Measurements from ENCODE around the gene PNRC1.
"Not testable (repeated sequence)": the region's sequence is repeated elsewhere in the genome, so short reads cannot be mapped to it uniquely, and the experiment has no call there.

Gene PNRC1

DNA sequence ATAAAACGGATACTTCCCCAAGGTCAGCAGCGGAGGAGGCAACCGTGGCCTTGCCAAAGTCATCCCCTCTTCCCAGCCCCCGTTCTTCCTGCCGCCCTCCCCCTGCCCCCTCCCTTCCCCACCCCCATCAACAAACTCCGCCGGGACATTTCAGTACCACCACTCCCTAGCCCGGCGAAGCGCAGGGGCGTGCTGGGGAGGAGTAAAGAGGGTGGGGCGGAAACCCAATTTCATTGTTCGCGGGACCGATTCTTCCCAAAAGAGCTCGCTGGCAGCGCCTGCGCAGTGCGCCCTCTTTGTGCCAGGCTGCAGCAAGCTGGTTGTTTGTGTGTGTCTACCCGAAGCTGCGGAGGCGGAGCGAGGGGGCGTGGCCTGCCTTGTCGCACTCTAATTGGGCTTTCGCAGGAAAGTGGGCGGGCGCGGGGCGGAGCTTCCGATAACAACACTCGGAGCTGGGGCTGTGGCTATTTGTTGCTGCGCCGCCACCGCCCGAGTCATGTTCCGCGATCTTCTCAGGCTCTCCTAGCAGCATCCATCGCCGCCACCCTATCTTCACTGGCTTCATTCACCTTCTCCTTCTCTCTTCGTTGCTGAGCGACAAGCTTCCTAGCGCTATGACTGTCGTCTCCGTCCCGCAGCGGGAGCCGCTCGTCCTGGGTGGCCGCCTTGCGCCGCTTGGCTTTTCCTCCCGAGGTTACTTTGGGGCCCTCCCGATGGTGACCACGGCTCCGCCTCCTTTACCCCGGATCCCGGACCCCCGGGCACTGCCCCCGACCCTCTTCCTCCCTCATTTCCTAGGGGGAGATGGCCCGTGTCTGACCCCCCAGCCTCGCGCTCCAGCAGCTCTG is at the start of gene PNRC1:
Gene PNRC1 (plus strand): TSS at position 471 of the 848 bp plus-strand sequence. CDS start 144 bp downstream, at position 615.
- peak; percentile 99 for DNase-seq

DNA sequence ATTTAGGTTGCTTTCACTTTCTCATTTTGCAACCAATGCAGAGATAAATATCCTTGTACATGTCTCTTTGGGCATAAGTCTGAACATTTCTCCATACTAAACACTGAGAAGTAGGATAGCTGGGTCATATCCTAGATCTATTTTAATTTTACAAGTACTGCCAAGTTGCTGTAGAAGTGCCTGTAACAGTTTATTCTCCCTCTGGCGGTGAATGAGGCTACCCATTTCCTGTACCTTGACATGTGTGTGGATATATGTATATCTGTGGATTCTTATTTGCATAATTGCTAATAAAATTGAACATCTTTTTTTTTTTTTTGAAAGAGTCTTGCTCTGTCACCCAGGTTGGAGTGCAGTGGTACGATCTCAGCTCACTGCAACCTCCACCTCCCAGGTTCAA is 48.0 kb upstream of the PNRC1 start:
- peak in 1 of 2 experiments; percentile 14 for DNase-seq

DNA sequence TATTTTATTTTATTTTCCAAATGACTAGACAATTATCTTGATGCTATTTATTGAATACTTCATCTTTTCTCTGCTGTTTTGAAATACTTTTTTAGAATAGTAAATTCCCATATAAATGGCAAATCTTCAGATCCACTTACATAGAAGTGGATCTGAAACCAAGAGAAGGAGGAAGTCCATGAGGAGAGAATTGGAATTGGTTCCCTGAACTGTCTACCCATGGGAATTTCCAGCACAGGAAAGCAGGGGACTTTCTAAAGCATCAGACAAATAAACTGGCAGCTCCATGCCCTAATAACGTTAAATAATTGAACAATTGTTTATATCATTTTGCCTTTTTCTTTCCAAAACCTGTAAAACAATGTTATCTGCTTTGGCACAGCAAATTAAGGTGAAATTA is 47.1 kb upstream of the PNRC1 start:
- DNase-seq, result no peak

GRCh38 chr6:89034116-89034515 is 46.4 kb upstream of the PNRC1 start:
- not testable (repeated sequence) for DNase-seq

DNA sequence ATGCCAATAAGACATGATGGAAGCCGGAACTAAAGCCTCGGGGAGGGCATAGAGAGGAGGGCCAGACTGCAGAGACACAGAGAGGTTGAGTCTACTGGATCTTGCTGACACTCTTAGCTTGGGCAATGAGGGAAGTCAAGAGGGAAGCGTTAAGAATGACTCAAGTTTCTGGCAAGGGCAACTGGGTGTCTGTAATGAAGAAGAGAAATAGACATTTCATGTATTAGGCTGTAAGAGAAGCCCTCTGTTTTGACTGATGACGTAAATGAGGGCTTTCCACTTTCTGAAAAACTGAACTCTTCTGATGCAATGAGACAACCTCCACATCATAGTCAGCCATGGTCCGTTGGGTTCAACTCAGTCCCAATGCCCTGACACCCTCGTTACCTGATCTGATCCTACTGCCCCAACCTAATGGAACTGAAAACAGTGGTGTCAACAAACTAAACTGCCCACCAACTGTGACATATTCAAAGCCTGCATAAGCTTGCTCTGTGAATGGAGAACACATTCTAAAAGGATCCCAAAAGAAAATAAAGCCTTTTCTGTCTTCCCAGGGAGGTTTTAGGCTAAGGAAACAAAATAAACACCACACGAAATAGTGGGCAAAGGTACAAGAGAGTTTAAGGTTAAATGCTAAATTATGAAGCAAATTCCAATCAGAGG is 45.8 kb upstream of the PNRC1 start:
- DNase-seq, result peak; percentile 100

- no peak for DNase-seq
Measured at GRCh38 chr6:89035252-89036101, 45.1 kb upstream of the PNRC1 start.

GRCh38 chr6:89037141-89037900 is 43.2 kb upstream of the PNRC1 start:
- no peak for DNase-seq

- DNase-seq, result not testable (repeated sequence)
Measured at GRCh38 chr6:89037901-89038293, 42.7 kb upstream of the PNRC1 start.

DNA sequence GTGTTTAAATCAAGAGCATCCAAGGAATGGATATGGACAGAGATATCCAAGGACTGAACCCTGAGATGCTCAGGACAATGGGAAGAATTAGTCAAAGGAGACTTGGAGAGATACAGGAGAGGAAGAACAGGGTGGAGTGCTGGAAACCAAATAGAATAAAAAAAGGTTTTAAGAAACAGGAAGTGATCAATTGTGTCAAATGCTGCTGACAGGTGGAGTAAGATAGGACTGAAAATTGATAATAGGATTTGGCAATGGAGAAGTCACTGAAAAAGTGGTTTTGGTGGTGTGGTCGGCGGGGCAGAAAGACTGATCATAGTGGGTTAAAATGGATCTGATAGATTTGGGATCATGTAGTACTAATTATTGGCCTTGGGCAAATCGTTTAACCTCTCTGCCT is 37.9 kb upstream of the PNRC1 start:
- no peak for DNase-seq

GRCh38 chr6:89044328-89045010 is 36.1 kb upstream of the PNRC1 start:
- no peak for DNase-seq

GRCh38 chr6:89045011-89045387 is 35.6 kb upstream of the PNRC1 start:
- DNase-seq, result peak; percentile 85 to 90

GRCh38 chr6:89045576-89045975 is 35.0 kb upstream of the PNRC1 start:
- DNase-seq, result no peak

DNA sequence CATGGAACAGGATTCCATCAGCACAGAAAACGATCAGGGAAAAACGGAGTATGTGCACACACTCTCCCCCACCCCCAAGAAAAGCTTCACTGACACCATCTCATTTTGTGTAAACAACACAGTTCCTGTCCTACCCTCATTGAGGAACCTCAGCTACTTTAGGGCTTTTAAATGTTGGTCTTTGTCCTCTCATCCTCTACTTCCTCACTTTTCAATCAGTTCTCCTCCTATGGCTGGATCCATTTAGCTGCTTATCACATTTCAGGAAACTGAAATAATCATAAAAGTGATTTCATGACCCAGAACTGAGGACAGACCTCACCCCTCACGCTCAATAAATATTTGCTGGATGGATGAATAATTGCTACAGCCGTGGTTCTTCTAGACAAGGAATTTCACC is 33.1 kb upstream of the PNRC1 start:
- DNase-seq, result no peak

- DNase-seq, result no peak
Measured at GRCh38 chr6:89048288-89048923, 32.1 kb upstream of the PNRC1 start.

DNA sequence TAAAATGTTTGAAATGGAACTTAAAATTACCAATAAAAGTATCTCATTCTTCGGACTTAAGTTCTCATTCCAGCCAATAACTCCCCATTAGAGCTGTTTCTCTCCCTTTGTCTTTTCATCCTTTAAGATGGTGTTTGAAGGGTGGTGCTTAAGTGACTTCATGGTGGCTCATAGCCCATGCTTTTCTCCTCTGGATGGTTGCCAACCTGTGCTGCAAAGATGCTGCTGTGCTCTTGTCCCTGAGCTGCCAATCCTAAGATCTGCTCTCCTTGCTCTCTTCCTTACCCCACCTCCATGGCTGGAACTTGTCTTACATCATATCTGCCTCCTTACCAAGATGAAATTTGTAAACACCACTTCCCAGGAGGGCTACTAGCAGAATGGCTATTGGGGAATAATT is 31.6 kb upstream of the PNRC1 start:
- DNase-seq, result no peak

DNA sequence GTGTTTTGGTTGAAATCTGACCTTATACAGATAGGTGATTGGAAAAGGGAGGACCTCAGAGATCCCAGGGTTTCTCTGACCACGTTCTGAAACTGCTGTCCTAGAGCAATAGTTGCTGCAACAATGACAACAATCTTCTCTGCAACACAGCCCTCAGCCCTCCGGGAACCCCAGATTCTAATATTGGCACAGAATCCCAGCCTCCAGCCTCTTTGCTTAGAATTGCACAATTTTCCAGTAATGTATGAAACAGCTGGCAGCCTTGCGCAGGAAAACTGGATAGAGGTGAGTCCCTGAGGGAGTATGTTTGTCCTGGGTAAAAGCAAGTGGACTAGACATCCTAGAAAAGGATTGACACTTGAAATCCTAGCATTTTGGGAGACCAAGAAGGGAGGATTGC is 30.4 kb upstream of the PNRC1 start:
- no peak for DNase-seq

DNA sequence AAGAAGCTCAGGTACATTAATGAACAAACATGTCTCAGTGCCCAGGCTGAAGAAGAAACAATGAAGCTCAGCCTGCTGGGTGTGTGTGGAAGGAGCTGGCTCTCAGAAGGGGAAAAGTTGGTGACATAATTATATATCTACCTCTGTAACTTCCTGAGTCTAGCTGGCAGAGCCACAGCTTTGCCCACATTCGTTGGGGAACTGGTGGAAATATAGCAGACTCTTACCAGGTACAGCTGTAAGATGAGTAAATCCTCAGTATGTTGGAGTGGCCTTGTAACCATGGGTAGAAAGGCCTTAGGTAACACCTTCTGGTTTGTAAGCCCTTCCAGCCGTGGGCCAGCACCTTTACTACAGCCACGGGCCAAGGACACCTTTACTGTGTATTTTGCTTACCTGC is 29.9 kb upstream of the PNRC1 start:
- DNase-seq, result peak; percentile 72 to 74

- DNase-seq, result no peak
Measured at GRCh38 chr6:89051676-89052075, 28.9 kb upstream of the PNRC1 start.

DNA sequence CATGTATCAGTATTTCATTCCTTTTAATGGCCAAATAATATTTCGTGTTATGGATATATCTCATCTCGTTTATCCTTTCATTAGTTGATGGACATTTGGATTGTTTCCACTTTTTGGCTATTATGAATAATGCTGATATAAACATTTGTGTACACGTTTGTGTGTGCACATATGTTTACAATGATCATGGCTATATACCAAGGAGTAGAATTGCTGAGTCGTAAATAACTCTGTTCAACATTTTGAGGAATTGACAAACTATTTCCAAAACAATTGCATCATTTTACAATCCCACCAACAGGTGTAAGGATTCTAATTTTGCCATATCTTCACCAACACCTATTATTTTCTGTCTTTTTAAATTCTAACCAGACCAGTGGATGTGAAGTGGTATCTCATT is 26.3 kb upstream of the PNRC1 start:
- no peak for DNase-seq

DNA sequence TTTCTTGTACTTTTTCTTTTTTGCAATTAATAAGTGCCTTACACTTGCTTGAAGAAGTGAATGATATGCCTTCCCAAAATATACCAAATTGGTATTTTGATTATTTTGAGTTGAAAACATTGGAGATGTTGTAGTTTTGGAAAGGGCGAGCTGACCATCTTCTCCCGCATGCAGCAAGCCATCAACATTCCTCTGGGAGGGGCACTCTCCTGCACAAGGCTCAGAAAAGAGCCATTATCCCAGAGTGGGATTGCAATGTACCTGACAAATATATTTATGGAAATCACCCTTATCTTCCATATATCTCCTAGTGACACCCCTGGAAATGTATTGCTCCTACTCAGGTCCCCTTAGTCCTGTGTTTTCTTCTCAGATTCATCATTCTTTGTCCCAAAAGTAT is 22.8 kb upstream of the PNRC1 start:
- DNase-seq, result no peak

- DNase-seq, result no peak
Measured at GRCh38 chr6:89058627-89059026, 21.9 kb upstream of the PNRC1 start.

DNA sequence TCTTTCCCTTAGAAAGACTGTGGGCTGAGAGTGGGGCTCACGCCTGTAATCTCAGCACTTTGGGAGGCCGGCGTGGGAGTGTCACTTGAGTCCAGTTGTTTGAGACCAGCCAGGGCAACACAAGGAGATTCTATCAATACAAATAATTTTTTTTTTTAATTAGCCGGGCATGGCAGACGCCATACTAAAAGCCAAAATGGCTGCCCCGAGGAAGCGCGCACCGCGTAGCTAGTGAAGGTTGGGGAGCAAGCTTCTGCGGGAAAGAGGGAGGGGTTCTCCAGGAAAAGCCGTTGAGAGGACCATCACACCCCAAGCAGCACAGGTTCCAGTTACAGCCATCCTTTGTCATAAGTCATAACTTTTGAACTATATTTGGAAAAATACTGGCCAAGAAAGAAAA is 21.3 kb upstream of the PNRC1 start:
- DNase-seq, result no peak

All from AML-193 (cell line).